Measurements from ENCODE around the gene MYPN.

MYPN gene

GRCh38 chr10:68090586-68090985, 18.7 kb upstream of the MYPN start:
- no peak for FAIRE-seq

GRCh38 chr10:68092512-68092911, 16.8 kb upstream of the MYPN start:
- peak; percentile 23 for FAIRE-seq

GRCh38 chr10:68095153-68095552, 14.1 kb upstream of the MYPN start:
- no peak for FAIRE-seq

GRCh38 chr10:68096913-68097516, 12.3 kb upstream of the MYPN start:
- FAIRE-seq: peak; percentile 53

GRCh38 chr10:68099736-68100135, 9.6 kb upstream of the MYPN start:
- FAIRE-seq: no peak

GRCh38 chr10:68101066-68101465, 8.2 kb upstream of the MYPN start:
- no peak for FAIRE-seq

DNA sequence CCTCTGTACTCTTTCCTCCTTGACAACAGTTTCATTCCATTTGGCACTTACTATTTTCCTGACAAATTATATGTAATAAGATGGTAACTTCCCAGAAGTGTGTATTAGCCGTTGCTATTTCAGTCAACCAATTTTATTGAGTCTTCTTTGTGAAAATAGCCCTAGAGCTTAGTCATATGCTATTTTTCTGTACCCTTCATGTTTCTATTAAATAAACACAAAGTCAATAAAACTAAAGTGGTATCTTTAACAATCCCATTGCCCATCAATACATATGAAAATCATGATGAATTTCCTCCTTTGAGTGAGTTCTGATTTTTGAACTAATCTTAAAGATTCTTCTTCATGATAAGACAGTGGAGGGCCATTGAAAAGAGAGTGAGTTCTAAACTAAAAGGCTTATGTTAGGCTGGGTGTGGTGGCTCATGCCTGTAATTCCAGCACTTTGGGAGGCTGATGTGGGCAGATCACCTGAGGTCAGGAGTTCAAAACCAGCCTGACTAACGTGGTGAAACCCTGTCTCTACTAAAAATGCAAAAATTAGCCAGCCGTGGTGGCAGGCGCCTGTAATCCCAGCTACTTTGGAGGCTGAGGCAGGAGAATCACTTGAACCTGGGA, 5.9 kb upstream of the MYPN start:
- no peak for FAIRE-seq

GRCh38 chr10:68103901-68104300, 5.4 kb upstream of the MYPN start:
- no peak for FAIRE-seq

- peak; percentile 96 for FAIRE-seq
Observed at GRCh38 chr10:68105820-68106219, 3.5 kb upstream of the MYPN start.

DNA sequence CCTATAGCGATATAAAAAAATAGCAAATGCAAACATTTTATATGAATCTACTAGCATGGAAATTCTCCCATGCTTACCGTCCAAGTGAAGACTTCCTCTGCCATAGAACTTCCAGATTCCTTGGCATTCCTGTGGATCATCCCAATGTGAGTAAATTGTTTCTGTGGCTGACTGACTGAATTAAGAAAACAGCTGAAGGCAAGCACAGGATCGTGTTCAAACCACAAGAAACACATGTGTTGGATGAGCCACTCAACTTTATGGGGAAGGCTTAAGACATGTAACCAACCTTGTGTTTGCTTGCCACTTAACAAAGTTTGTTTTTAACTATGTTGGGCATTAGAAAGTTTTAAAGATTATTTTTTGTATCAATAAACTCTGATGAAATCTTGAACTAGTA, 2.6 kb upstream of the MYPN start:
- FAIRE-seq: no peak

DNA sequence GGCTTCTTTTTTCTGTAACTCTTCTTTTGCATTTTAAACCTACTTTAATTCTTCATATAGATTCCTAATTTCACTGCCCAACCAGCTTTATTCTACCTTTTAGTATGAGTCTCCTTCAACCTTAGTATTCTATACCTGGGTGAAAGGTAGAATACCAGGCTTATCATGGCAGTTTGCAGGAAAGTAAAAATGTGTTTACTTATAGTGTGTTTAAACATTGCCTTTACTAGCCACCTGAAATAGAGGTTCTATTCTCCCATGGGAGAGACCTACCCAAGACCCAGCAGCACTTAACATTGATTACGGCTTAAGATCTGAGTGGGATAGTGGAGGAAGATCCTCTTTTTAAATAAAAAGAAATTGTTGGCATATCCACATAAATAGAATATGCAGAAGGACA, 1.6 kb upstream of the MYPN start:
- FAIRE-seq: no peak

DNA sequence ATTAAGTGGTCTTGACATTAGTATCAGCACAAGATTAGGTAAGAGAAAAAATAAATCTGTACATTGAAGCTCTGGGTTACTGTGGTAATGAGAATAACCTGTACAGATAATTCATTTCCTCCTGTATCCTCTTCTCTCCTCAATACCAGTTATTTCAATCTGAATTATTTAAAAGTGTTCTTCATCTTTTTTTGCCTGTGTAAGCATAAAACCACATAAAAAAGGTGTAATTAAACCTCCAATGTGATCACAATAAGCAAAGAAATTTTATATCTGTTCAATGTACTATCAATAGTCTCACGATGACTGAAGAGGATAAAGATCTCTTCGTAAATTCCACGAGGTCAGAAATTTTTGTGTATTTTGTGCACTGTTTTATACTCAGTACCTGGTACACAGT, 1.2 kb upstream of the MYPN start:
- no peak for FAIRE-seq

GRCh38 chr10:68108653-68109052, 635 bp upstream of the MYPN start:
- FAIRE-seq: no peak

DNA sequence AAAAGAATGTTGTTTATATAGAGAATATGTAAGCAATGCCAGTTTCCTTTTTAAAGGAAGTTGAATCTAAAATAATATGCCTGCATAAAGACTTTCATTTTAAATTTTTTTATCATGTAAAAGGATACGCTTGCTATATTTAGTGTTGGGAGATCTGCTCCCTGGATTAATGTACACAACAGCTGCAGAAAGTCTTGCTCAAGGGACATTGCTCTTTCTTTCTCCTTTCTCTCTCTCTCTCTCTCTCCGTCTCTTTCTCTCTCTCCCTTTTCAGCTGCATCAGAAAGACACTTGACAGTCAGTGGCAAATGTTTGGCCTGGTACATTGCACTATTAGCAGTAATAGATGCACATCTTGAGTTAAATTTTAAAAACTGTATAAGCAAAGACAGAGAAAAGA, 739 bp downstream of the MYPN start:
- FAIRE-seq: no peak

GRCh38 chr10:68111584-68111983, 2.3 kb downstream of the MYPN start:
- no peak for FAIRE-seq

DNA sequence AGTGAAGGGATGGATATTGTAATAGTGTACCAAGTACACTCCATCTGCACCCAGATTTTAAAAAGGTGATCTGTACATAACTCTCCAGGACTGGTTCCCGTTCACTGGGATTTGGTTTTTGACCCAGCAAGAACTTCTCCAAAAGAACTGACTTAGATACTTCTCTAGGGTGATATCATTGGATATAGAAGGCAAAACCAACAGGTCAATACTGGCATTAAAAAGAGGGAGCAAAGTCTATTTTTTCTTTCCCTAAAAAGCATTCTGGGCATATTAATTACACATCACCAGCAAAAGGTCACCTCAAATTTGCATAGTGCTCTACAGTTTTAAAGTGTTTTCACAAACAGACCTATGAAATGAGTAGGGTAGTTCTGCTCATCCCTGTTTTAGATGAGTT, 3.5 kb downstream of the MYPN start:
- FAIRE-seq: no peak

GRCh38 chr10:68118657-68119056, 9.4 kb downstream of the MYPN start:
- no peak for FAIRE-seq

DNA sequence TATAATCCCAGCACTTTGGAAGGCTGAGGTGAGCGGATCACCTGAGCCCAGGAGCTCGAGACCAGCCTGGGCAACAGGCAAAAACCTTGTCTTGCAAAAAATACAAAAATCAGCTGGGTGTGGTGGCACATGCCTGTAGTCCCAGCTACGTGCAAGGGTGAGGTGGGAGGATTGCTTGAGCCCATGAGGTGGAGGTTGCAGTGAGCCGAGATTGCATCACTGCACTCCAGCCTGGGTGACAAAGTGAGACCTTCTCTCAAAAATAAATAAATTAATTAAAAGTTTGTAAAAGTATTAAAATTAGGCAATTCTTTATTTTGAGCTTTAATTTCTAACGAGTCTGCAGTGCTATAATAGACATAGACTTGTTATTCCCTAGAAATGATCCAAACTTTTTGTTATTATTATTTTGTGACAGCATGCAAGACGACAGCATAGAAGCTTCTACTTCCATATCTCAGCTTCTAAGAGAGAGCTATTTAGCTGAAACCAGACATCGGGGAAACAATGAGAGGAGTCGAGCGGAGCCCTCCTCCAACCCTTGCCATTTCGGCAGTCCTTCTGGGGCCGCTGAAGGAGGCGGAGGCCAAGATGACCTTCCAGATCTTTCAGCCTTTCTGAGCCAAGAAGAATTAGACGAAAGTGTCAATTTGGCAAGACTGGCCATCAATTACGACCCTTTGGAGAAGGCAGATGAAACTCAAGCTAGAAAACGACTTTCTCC, 11.9 kb downstream of the MYPN start:
- FAIRE-seq: no peak

DNA sequence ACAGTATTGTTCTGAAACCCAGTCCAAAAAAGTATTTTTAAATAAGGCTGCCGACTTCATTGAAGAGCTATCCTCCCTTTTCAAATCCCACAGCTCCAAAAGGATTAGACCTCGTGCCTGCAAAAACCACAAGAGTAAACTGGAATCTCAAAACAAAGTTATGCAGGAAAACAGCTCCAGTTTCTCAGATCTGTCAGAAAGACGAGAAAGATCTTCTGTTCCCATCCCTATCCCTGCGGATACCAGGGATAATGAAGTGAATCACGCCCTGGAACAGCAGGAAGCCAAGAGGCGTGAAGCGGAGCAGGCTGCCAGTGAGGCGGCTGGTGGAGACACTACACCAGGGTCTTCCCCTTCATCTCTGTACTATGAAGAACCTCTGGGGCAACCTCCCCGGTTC, 12.6 kb downstream of the MYPN start:
- FAIRE-seq: no peak

- no peak for FAIRE-seq
Observed at GRCh38 chr10:68124718-68125117, 15.4 kb downstream of the MYPN start.

DNA sequence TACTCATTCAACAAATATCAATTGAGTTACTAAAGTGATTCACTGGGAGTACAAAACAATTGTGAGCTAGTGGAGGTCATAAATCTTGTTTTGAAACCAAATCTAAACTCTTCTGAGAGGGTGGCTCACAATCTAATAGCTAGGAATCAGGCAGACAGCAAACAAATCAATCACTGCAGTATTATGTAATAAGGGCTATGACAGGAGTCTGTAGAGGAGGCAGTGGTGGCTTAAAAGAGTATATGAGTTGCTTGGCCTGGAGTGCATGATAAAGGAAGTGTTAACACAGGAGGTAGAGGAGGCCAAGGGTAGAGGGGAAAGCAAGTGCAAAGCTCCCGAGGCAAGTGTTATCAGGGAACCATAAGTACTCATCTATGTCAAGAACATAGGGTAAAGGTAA, 16.5 kb downstream of the MYPN start:
- no peak for FAIRE-seq

- no peak for FAIRE-seq
Observed at GRCh38 chr10:68128015-68128414, 18.7 kb downstream of the MYPN start.

- FAIRE-seq: no peak
Observed at GRCh38 chr10:68132391-68132790, 23.1 kb downstream of the MYPN start.

- FAIRE-seq: no peak
Observed at GRCh38 chr10:68133523-68133922, 24.2 kb downstream of the MYPN start.

- FAIRE-seq: no peak
Observed at GRCh38 chr10:68135362-68135761, 26.1 kb downstream of the MYPN start.
